GM23248 (cell line): ENCODE measurements around the gene CLK3.

Source experiments
- EZH2 ChIP-seq: fragments of 200-600 bp; sonication (generic); IDR thresholded peaks from 2 replicates; pipeline ENCODE4 v1.6.1; 2018; ENCODE audit warnings: antibody characterized with exemption, mild to moderate bottlenecking; ENCODE audit not compliant: insufficient read depth, poor library complexity, severe bottlenecking
- EZH2phosphoT487 ChIP-seq: fragments of 200-600 bp; sonication (generic); IDR thresholded peaks from 2 replicates; pipeline ENCODE4 v1.6.1; 2018; ENCODE audit warnings: antibody characterized with exemption, moderate library complexity, mild to moderate bottlenecking, low read depth; ENCODE audit not compliant: insufficient read depth

GRCh38 chr15:74610302-74610951, 5.2 kb upstream of the CLK3 start:
- TF ChIP-seq EZH2 (no peak), EZH2phosphoT487 (no peak)
